ENCODE results near the gene CCDC107.

DNA sequence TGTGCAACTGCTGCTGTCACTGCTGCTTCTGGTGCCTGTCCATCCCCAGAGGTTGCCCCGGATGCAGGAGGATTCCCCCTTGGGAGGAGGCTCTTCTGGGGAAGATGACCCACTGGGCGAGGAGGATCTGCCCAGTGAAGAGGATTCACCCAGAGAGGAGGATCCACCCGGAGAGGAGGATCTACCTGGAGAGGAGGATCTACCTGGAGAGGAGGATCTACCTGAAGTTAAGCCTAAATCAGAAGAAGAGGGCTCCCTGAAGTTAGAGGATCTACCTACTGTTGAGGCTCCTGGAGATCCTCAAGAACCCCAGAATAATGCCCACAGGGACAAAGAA is 15.9 kb downstream of the CCDC107 start:
- TF ChIP-seq, protein P1, sequence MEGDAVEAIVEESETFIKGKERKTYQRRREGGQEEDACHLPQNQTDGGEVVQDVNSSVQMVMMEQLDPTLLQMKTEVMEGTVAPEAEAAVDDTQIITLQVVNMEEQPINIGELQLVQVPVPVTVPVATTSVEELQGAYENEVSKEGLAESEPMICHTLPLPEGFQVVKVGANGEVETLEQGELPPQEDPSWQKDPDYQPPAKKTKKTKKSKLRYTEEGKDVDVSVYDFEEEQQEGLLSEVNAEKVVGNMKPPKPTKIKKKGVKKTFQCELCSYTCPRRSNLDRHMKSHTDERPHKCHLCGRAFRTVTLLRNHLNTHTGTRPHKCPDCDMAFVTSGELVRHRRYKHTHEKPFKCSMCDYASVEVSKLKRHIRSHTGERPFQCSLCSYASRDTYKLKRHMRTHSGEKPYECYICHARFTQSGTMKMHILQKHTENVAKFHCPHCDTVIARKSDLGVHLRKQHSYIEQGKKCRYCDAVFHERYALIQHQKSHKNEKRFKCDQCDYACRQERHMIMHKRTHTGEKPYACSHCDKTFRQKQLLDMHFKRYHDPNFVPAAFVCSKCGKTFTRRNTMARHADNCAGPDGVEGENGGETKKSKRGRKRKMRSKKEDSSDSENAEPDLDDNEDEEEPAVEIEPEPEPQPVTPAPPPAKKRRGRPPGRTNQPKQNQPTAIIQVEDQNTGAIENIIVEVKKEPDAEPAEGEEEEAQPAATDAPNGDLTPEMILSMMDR (IDR thresholded peaks at IDR 0.05; ENCODE audit: low read length), result no peak
- TF ChIP-seq EZH2 (IDR thresholded peaks at IDR 0.05; ENCODE audit: borderline replicate concordance, low read length), result no peak

All from OCI-LY1 (cell line).